A549 treated with dexamethasone at 1 μM for 4 hours (cell line): ENCODE measurements around the gene ANKRD13C. TPM values are rescaled to one million over a fixed set of nuclear protein-coding genes. Genes with fewer than 3 reads are reported as not detected.

Source experiments
- total RNA-seq: library from RNA; stranded (reverse); fragments of 200-300 nt; extraction: Qiagen RNA extraction; gene quantifications from 5 replicates; pipeline ENCODE4 v1.2.3, GENCODE V29; 2022

The ANKRD13C gene
- 7.1 to 9.5 TPM (median 8.8 TPM) in 5 replicates for total RNA-seq

DNA sequence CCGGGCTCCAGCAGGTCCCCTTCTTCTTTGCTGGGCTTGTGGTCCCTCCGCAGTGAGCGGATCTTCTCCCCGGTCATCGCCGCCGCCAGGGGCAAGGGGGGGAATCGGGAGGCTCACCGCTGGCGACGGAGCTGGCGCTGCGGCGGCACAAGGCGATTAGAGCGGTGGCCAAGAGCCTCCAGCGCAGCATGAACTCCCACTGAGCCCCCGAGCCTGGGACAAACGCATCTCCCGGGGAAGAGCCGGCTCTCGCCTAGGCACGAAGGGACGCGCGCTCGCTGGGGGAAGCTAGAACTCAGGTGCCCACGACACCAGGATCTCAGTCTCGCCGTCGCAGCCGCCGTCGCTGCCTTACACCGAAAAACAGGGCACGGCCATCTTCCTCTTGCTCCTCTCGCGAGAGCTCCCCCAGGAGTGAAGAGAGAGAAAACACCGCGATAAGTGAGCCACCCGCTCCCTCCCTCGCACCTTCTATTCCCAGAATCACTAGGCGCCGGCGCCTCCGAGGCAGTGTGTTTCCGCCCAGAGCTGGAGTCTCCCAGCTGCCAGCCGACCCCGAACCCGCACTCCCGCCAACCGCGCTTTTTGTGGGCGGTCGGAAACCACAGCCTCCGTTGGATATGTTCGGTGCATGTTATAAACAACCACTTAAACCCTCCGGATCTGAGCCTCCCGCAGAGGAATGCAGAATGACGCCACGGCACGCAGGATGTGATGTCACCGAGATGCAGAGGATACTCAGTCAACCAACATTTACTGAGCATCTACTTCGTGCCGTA lies at the start of gene ANKRD13C:
TSS of gene ANKRD13C (minus strand) at position 391 of the 779 bp plus-strand sequence. CDS start at position 77, 314 bp downstream.

DNA sequence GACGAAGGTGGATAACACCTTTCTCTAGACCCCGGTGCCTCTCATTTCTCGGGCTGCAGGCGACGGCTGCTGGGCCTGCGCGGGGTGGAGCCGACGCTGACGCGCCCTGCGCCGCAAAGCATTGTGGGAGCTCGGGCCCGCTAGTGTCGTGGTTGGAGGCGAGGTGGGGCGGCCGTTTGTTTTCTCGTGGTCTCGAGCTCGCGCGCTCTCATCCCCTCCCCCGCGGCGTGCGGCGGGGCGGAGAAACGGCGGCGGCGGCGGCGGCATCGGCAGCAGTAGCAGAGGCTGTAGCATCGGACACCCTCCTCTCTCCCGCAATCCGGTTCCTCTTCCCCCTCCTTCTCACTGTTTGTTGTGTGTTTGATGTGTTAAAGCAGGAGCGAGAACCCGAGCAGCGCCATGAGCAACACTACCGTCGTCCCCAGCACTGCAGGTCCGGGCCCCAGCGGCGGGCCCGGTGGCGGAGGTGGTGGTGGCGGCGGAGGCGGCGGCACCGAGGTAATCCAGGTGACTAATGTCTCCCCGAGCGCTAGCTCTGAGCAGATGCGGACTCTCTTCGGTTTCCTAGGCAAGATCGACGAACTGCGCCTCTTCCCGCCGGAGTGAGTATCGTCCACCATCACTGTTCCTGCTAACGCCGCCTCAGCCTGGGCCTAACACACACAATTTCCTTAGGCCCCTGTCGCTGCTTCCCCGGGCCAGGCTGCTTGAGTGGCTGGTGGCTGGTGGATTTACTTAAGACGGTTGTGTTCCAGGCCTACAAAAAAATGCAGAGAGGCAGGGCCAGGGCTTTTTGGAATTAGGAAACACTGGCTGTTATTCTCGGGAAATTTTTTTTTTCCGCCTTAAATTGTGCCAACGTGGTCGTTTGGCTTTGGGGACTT lies 133.0 kb downstream of the ANKRD13C start, which contains the start of gene SRSF11:
TSS of gene SRSF11 (plus strand) at position 143 of the 884 bp plus-strand sequence. CDS start at position 400, 257 bp downstream.

Other genes starting within 250 kb of the ANKRD13C start
- gene LRRC40, start 149.1 kb downstream of the ANKRD13C start, total RNA-seq: 8.9 to 11.3 TPM (median 10.2 TPM) in 5 replicates
- 62.0 to 78.8 TPM (median 74.1 TPM) in 5 replicates for gene SRSF11, start 133.3 kb downstream of the ANKRD13C start, total RNA-seq
- gene CTH, start 56.5 kb upstream of the ANKRD13C start, total RNA-seq: 1.1 to 2.0 TPM (median 1.4 TPM) in 5 replicates